Lung (tissue), 12 donors: ENCODE data around the gene RPL11. TPM values are rescaled to one million over a fixed set of nuclear protein-coding genes. Genes with fewer than 3 reads are reported as not detected.
A peak's percentile ranks its signal among the peaks of the same experiment; 100 is the strongest.

Experiments
- ATAC-seq: fragments of 200-7000 bp; cut with Tn5 transposase; one replicate; pipeline ENCODE4 v1.9.1; 2020; ENCODE audit warnings: moderate number of reproducible peaks; ENCODE audit not compliant: insufficient read depth, low FRiP score
- DNase-seq, 3 donors: peaks; one replicate each; pipeline ENCODE4 v3.0.0-alpha.2; 2013 to 2017
- H3K27ac ChIP-seq, 2 donors: one replicate each; pipeline ENCODE4 v1.5.1; 2013; ENCODE audit warnings: mild to moderate bottlenecking in 2 of 2, moderate library complexity in 2 of 2, control low read depth in 1 of 2, inconsistent platforms in 1 of 2, low read depth in 1 of 2, low read length in 1 of 2
- H3K27me3 ChIP-seq, 3 donors: one replicate each; pipeline ENCODE4 v1.5.1; 2013; ENCODE audit warnings: low read length in 2 of 3; ENCODE audit not compliant: control insufficient read depth in 3 of 3, insufficient read depth in 3 of 3
- H3K36me3 ChIP-seq, 4 donors: one replicate each; pipeline ENCODE4 v1.5.1; 2013; ENCODE audit warnings: low read length in 4 of 4, mild to moderate bottlenecking in 1 of 4, moderate library complexity in 1 of 4; ENCODE audit not compliant: control insufficient read depth in 4 of 4, insufficient read depth in 4 of 4
- H3K4me1 ChIP-seq, 5 donors: one replicate each; pipeline ENCODE4 v1.5.1; 2013; ENCODE audit warnings: low read length in 5 of 5, mild to moderate bottlenecking in 2 of 5, moderate library complexity in 1 of 5; ENCODE audit not compliant: control insufficient read depth in 5 of 5, insufficient read depth in 5 of 5
- H3K4me3 ChIP-seq: one replicate; pipeline ENCODE4 v1.5.1; 2013; ENCODE audit warnings: mild to moderate bottlenecking, control low read depth, moderate library complexity
- H3K9ac ChIP-seq, 2 donors: one replicate each; pipeline ENCODE4 v1.5.1; 2013; ENCODE audit warnings: low read length in 2 of 2, control low read depth in 1 of 2; ENCODE audit not compliant: insufficient read depth in 1 of 2
- H3K9me3 ChIP-seq, 4 donors: one replicate each; pipeline ENCODE4 v1.5.1; 2013; ENCODE audit warnings: low read length in 3 of 4, mild to moderate bottlenecking in 1 of 4, moderate library complexity in 1 of 4; ENCODE audit not compliant: control insufficient read depth in 4 of 4, insufficient read depth in 3 of 4
- CTCF ChIP-seq: IDR thresholded peaks from 2 replicates; pipeline ENCODE4 v1.5.1; 2012; ENCODE audit warnings: mild to moderate bottlenecking; ENCODE audit errors: control extremely low read depth, extremely low read depth
- WGBS, 2 donors: extraction: QIAGEN DNeasy Blood & Tissue Kit; methylation state at CpG; one replicate each; pipeline ENCODE4 v1.1.7; 2013; 5-methylcytosine and 5-hydroxymethylcytosine counted together
- polyA plus RNA-seq, 2 donors: library from polyadenylated mRNA; stranded (reverse); fragments of 200-250 nt; gene quantifications; one replicate each; pipeline ENCODE4 v1.2.1, GENCODE V29; 2013
- total RNA-seq, 2 donors: library from RNA; depleted of rRNA in 1 of 2; stranded (reverse); fragments of >200 nt in 1 of 2; gene quantifications; one replicate each; pipeline ENCODE4 v1.2.1, GENCODE V29; 2014 to 2021
- donor health status: control.
- donor health status: control.
- donor health status: Bipolar disorder and iron deficiency.
- donor health status: healthy.
- donor health status: DM: yes; HTN: yes; CAD: no.

The RPL11 gene
- total and polyA plus RNA-seq, 4 donors: 775 to 3,087 (median 1,442) TPM

- WGBS, 2 donors: 48 to 67% methylated on average over 3 of the region's 3 CpGs
- Histone ChIP-seq H3K36me3 (peaks cover 37 to 50% (median 45%) of the 10 kb centered on the region in 4 donors), H3K4me1 (peaks cover 2 to 24% (median 16%) of the 10 kb centered on the region in 5 donors), H3K27me3 (no peaks in the 10 kb centered on the region), H3K9ac (no peak overlapping the region), H3K4me3 (no peak overlapping the region), H3K9me3 (no peaks in the 10 kb centered on the region), H3K27ac (no peak overlapping the region)
- no peak for ATAC-seq
- no peak for TF ChIP-seq CTCF
- no peak for DNase-seq
Observed at GRCh38 chr1:23694371-23694770, 2.8 kb downstream of the RPL11 start.

GRCh38 chr1:23695667-23696066 is 4.1 kb downstream of the RPL11 start:
- no peak for DNase-seq
- 97 to 99% methylated on average over 3 of the region's 3 CpGs for WGBS, 2 donors
- no peak for ATAC-seq
- no peaks in the 10 kb centered on the region for H3K9me3 ChIP-seq
- no peaks in the 10 kb centered on the region for H3K27me3 ChIP-seq
- peak overlapping the region in 1 of 2 donors; percentile 7 for H3K9ac ChIP-seq
- no peak for TF ChIP-seq CTCF
- H3K27ac ChIP-seq: no peak overlapping the region
- H3K4me1 ChIP-seq: peaks cover 4 to 24% (median 16%) of the 10 kb centered on the region in 5 donors
- H3K36me3 ChIP-seq: peaks cover 45 to 59% (median 53%) of the 10 kb centered on the region in 4 donors
- H3K4me3 ChIP-seq: no peak overlapping the region

- no peak for ATAC-seq
- Histone ChIP-seq H3K9ac (no peak overlapping the region), H3K9me3 (no peaks in the 10 kb centered on the region), H3K4me1 (peaks cover 6 to 24% (median 16%) of the 10 kb centered on the region in 5 donors), H3K36me3 (peaks cover 49 to 63% (median 58%) of the 10 kb centered on the region in 4 donors), H3K27me3 (no peaks in the 10 kb centered on the region), H3K27ac (no peak overlapping the region), H3K4me3 (no peak overlapping the region)
- TF ChIP-seq CTCF: no peak
- WGBS, 2 donors: 56 to 76% methylated on average over 6 of the region's 6 CpGs
- no peak for DNase-seq
Observed at GRCh38 chr1:23696335-23696989, 4.9 kb downstream of the RPL11 start.
